HG02884 (cell line): Measurements from ENCODE around the gene CASP7.
A peak's percentile ranks its signal among the peaks of the same experiment; 100 is the strongest.

ENCODE experiments used
- ATAC-seq: cut with Tn5 transposase; IDR thresholded peaks from one replicate; pipeline ENCODE4 v1.9.1; 2021; ENCODE audit warnings: mild to moderate bottlenecking, moderate library complexity; ENCODE audit not compliant: unreplicated experiment

Gene CASP7

DNA sequence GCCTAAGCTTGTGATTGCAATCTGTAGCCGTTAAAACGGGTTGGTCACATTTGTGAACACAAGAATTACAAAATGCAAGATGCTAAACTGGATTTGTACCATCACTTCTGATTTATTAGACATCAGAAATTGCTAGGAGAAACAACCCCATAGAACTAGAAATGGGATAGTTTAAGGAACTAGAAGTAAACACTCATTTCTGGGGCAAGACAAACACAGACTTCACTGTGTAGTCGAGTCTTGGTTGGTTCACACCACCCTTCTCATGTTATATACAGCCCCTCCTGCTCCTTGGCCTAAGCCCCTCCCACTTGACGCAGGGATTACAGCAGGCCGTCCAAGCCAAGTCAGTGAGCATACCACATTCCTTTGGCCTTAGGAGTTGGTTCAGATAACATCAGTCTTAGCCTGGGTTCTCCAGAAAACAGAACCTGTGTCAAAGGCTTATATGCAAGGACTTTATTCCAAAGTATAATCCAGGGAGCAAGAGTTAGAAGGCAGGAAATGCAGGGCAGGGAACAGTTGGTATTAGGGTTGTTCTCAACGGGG, 13.8 kb upstream of the CASP7 start:
- no peak for ATAC-seq

GRCh38 chr10:113666682-113667252, 12.9 kb upstream of the CASP7 start:
- ATAC-seq: peak; percentile 93

GRCh38 chr10:113680190-113681111, 739 bp downstream of the CASP7 start:
- ATAC-seq: peak; percentile 5

- ATAC-seq: peak; percentile 48
These were observed 2.1 kb downstream of the CASP7 start for GRCh38 chr10:113681533-113682470.

GRCh38 chr10:113683300-113683699, 3.6 kb downstream of the CASP7 start:
- no peak for ATAC-seq

GRCh38 chr10:113686028-113686427, 6.3 kb downstream of the CASP7 start:
- ATAC-seq: no peak

DNA sequence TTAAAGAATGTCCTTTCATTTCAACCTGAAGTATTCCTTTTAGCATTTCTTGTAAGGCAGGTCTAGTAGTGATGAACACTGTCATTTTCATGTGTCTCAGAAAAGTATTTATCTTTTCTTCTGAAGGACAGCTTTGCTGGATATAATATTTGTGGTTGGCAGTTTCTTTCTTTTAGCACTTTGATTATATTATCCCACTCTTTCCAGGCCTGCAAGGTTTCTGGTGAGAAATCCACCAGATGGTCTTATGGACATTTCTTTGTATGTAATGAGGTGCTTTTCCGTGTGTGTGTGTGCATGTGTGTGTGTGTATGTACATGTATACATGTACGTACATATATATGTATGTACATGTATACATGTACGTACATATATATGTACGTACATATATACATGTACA, 7.3 kb downstream of the CASP7 start:
- ATAC-seq: no peak

GRCh38 chr10:113689057-113689456, 9.3 kb downstream of the CASP7 start:
- no peak for ATAC-seq

DNA sequence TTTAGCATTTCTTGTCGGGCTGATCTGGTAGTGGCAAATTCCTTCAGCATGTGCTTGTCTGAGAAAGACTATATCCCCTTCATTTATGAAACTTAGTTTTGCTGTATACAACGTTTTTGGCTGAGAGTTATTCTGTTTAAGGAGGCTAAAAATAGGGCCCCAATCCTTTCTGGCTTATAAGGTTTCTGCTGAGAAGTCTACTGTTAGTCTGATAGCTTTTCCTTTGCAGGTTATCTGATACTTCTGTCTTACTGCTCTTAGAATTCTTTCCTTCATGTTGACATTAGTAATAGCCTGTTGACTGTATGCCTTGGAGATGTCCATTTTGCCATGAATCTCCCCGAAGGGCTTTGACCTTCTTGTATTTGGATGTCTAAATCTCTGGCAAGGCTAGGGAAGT, 9.9 kb downstream of the CASP7 start:
- no peak for ATAC-seq

- no peak for ATAC-seq
These were observed 11.0 kb downstream of the CASP7 start for GRCh38 chr10:113690749-113691148.

DNA sequence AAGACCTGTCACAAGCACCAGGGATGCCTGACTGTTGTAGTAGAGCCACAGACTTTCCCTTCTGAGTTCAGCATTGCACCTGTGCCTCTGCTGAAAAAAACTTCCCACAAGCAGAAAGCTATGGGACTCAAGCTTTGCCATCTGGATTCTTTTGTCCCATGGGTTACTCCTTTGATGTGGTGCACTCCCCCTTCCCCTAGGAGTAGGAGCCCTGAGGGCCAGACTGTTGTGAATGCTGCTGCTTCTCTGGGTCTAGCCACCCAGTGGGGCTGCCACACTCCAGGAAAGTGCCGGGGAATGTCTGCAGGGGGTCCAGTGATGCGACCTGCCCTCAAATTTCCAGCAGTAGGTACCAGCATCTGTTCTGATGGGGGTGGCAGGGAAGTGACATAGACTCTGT, 11.7 kb downstream of the CASP7 start:
- no peak for ATAC-seq

- ATAC-seq: no peak
These were observed 12.6 kb downstream of the CASP7 start for GRCh38 chr10:113692271-113692670.

DNA sequence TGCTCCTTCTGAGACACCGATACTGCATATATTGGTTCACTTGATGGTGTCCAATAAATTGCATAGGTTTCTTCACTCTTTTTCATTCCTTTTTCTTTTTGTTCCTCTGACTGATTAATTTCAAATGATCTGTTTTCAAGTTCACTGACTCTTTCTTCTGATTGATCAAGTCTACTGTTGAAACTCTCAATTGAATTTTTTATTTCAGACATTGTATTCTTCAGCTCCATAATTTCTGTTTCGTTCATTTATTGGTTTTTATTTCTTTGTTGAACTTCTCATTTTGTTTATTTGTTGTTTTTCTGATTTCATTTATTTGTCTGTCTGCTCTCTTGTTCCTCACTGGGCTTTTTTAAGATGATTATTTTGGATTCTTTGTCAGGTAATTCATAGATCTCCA, 13.6 kb downstream of the CASP7 start:
- no peak for ATAC-seq

- no peak for ATAC-seq
These were observed 16.0 kb downstream of the CASP7 start for GRCh38 chr10:113695691-113696090.

DNA sequence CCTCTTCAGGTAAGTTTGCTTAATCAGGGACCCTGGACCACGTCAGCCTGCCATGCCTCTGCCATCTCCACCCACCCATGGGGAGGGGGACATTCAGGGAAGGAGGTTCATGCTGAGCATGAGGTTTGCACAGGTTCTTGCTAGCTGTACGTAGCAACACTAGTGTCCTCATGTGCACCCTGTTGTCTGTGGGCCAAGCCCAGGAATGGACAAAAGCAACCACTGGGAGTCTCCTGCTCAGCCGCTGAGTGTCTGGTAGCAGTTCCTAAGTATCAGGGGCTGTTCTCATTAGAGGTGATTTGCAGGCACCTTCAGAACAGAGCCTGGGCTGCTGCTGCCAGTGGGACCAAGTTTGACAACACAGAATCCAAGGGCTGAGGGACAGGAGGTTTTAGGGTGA, 17.9 kb downstream of the CASP7 start:
- ATAC-seq: no peak

GRCh38 chr10:113704637-113705343, 25.1 kb downstream of the CASP7 start:
- no peak for ATAC-seq

DNA sequence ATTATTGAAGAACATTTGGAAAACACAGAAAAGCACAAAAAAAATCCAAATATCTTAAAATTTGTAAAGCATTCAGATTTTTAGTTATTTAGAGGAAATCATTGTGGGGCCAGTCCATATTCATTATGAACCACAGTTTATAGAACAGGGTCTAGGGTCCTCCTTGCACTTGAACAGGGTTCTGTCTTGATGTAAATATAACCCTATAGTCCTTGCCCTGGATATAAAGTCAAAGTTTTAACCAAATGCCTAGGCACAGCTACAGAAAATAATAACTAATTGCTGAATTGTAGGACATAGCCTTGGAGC, 25.6 kb downstream of the CASP7 start:
- ATAC-seq: no peak

- ATAC-seq: no peak
These were observed 26.9 kb downstream of the CASP7 start for GRCh38 chr10:113706623-113707022.

- ATAC-seq: no peak
These were observed 28.9 kb downstream of the CASP7 start for GRCh38 chr10:113708640-113709039.

DNA sequence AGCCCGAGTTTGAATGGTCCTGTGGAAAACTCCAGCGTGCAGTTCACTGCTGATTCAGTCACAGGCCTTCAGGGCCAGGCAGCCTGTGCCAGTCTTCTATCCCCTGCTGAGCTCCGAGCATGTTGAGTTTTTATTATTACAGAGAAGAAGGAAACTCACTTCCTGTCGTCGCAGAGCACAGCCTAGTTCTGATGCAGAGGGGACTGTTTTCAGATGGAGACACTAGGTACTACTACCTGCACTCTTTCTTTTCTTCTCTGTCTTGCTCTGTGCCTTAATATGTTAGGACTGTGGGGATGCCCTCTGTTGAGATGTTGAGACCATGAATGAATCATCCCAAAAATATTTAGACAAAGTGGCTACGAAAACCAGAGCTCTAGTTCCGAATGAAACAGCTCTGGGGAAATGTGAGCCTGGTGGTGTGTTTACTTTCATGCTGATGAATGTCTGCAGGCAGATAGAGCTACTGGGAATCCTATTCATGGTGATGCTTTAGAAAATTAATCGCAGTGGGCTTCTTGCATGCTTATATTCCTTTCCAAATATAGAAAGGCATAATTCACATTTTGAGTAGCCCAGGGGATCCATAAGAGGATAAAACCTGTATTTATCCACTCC, 29.6 kb downstream of the CASP7 start:
- ATAC-seq: no peak
